K562 (cell line): ENCODE measurements around the gene KRT35. TPM values are rescaled to one million over a fixed set of nuclear protein-coding genes. Genes with fewer than 3 reads are reported as not detected.

Experiments
- BRD4 ChIP-seq: fragments of 200-600 bp; sonication (generic); IDR thresholded peaks from 2 replicates; pipeline ENCODE4 v1.6.1; 2017; ENCODE audit warnings: inconsistent platforms
- CREM ChIP-seq: IDR thresholded peaks from 2 replicates; pipeline ENCODE4 v1.6.1; 2014; ENCODE audit warnings: antibody characterized with exemption, low read depth
- ELF1 ChIP-seq: fragments of 200-800 bp; sonication (Bioruptor generic); IDR thresholded peaks from 2 replicates; pipeline ENCODE4 v1.6.1; 2016; ENCODE audit warnings: missing genetic modification characterization, missing compliant biosample characterization
- EP400 ChIP-seq: fragments of 450-650 bp; IDR thresholded peaks from 2 replicates; pipeline ENCODE4 v1.6.1; 2017; ENCODE audit warnings: antibody characterized with exemption, mild to moderate bottlenecking, moderate library complexity
- SMAD4 ChIP-seq: fragments of 250-450 bp; sonication (Bioruptor Pico); conservative IDR thresholded peaks from 2 replicates; pipeline ENCODE4 v1.8.0; 2021; ENCODE audit warnings: inconsistent platforms, mild to moderate bottlenecking, moderate library complexity
- ZNF232 ChIP-seq: sonication (generic); formaldehyde crosslinking; IDR thresholded peaks from 2 replicates; pipeline ENCODE4 v1.8.0; 2022; ENCODE audit warnings: mild to moderate bottlenecking, missing genetic modification reagents
- ZNF277 ChIP-seq: fragments of 250-450 bp; sonication (Bioruptor Pico); IDR thresholded peaks from 2 replicates; pipeline ENCODE4 v1.8.0; 2022; ENCODE audit warnings: inconsistent platforms, mild to moderate bottlenecking, moderate library complexity, borderline replicate concordance
- polyA plus RNA-seq, 8 experiments: library from polyadenylated mRNA; depleted of rRNA in 4 of 8; stranded (reverse) in 5 of 8; unstranded in 3 of 8; fragments of >200 nt; fragmentation: Nextera tagmentation in 2 of 8; fragmentation: Illumina TruSeq in 1 of 8; extraction: Ambion mirVana in 2 of 8; extraction: Trizol in 1 of 8; gene quantifications; 2 replicates each; pipeline versions ENCODE4 v1.2.1 to v1.2.3, GENCODE V29; 2011 to 2014; ENCODE audit warnings: inconsistent platforms in 1 of 8, missing spikeins in 1 of 8
- total RNA-seq, 7 experiments: library from RNA; depleted of rRNA in 6 of 7; stranded (reverse); fragments of >200 nt in 6 of 7; fragmentation: Illumina TruSeq in 2 of 7; extraction: Trizol in 2 of 7; gene quantifications; 2 replicates each; pipeline versions ENCODE4 v1.2.1 to v1.2.3, GENCODE V29; 2011 to 2021; ENCODE audit warnings: low replicate concordance in 1 of 7
- TF ChIP-seq, protein P1 (sequence below): sonication (generic); formaldehyde crosslinking; IDR thresholded peaks from 2 replicates; pipeline ENCODE4 v1.8.0; 2022; ENCODE audit warnings: mild to moderate bottlenecking, missing genetic modification reagents, borderline replicate concordance

KRT35 gene
- total and polyA plus RNA-seq, 9 of the 15 experiments (the other 6 are each of a cell fraction or from before 2014, with no cell fraction given), result not detected

DNA sequence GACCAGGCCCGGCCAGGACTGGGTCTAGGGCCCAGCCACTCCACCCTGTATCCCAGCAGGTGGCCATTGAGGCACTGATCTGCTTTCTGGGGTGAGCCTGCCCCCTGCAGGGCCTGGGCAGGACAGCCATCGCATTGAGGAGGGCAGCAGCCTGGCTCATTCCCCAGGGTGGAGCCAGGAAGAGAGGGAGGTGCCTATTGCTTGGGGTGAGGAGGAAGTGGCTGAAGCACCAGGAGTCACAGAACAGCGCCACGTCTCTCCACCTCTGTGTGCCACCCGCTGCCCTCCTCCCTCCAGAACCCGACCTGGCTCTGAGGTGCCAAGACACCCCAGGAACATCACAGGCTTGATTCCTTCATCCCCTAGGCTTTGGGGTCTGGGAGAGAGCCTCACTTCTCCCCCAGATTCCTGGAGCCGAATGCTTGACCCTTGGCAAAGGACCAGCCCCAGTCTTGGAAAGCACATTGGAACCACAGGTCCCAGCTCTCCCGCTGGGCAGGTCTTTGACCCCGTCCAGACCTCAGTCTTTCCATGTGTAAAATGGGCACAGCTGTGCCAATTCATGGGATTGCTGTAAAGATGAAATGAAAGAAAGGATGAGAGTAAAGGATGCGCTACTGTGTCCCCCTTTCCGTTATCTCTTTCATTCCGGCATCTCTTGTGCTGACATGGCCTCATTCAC lies 16.0 kb upstream of the KRT35 start (continued):
- TF ChIP-seq ZNF277 (CRISPR knock-in tag) (no peak), ZNF232 (CRISPR knock-in tag) (no peak), BRD4 (no peak), CREM (peak; percentile 52; the same call in 1 of the 2 replicates), ELF1 (tag) (peak; percentile 47; the same call in 1 of the 2 replicates), EP400 (0 out of 2 replicates have a peak, but pooled peaks have one; percentile 25), SMAD4 (CRISPR knock-in tag) (peak; percentile 95)
- TF ChIP-seq, protein P1, sequence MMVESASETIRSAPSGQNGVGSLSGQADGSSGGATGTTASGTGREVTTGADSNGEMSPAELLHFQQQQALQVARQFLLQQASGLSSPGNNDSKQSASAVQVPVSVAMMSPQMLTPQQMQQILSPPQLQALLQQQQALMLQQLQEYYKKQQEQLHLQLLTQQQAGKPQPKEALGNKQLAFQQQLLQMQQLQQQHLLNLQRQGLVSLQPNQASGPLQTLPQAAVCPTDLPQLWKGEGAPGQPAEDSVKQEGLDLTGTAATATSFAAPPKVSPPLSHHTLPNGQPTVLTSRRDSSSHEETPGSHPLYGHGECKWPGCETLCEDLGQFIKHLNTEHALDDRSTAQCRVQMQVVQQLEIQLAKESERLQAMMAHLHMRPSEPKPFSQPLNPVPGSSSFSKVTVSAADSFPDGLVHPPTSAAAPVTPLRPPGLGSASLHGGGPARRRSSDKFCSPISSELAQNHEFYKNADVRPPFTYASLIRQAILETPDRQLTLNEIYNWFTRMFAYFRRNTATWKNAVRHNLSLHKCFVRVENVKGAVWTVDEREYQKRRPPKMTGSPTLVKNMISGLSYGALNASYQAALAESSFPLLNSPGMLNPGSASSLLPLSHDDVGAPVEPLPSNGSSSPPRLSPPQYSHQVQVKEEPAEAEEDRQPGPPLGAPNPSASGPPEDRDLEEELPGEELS (CRISPR knock-in tag), result no peak
